Endothelial cell (in vitro differentiated cells): Measurements from ENCODE around the gene ATOSB. TPM values are rescaled to one million over a fixed set of nuclear protein-coding genes. Genes with fewer than 3 reads are reported as not detected.

Experiments used
- DNase-seq: peaks from one replicate; pipeline ENCODE4 v3.0.0; 2021; ENCODE audit warnings: low spot score
- H3K27ac Mint-ChIP-seq: one replicate; pipeline ENCODE4 v1.8.0; 2021; ENCODE audit warnings: mixed read lengths, inconsistent platforms; ENCODE audit not compliant: unreplicated experiment
- H3K27me3 Mint-ChIP-seq: one replicate; pipeline ENCODE4 v1.8.0; 2021; ENCODE audit warnings: mild to moderate bottlenecking, moderate library complexity, mixed read lengths, inconsistent platforms; ENCODE audit not compliant: unreplicated experiment
- H3K36me3 Mint-ChIP-seq: one replicate; pipeline ENCODE4 v1.8.0; 2021; ENCODE audit warnings: mild to moderate bottlenecking, low read depth, mixed read lengths, inconsistent platforms; ENCODE audit not compliant: unreplicated experiment
- H3K4me1 Mint-ChIP-seq: one replicate; pipeline ENCODE4 v1.8.0; 2021; ENCODE audit warnings: mild to moderate bottlenecking, mixed read lengths, inconsistent platforms; ENCODE audit not compliant: unreplicated experiment
- H3K4me3 Mint-ChIP-seq: one replicate; pipeline ENCODE4 v1.8.0; 2021; ENCODE audit warnings: mild to moderate bottlenecking, mixed read lengths, inconsistent platforms; ENCODE audit not compliant: unreplicated experiment
- H3K9me3 Mint-ChIP-seq: one replicate; pipeline ENCODE4 v1.8.0; 2021; ENCODE audit warnings: mixed read lengths, inconsistent platforms; ENCODE audit not compliant: unreplicated experiment
- total RNA-seq: library from RNA; stranded (reverse); fragmentation: NEBNext Ultra II Directional; extraction: Animal tissue kit (Norgen Biotek cat#: 25700); gene quantifications from one replicate; pipeline ENCODE4 v1.2.1, GENCODE V29; 2021; ENCODE audit not compliant: unreplicated experiment
- TF ChIP-seq, protein P1 (sequence below): fragments of 200-600 bp; sonication (generic); IDR thresholded peaks from one replicate; pipeline ENCODE4 v1.5.0; 2021; ENCODE audit warnings: antibody characterized with exemption; ENCODE audit not compliant: unreplicated experiment

Gene ATOSB
- total RNA-seq, 1 donor from 2014 or later = 33.7 TPM

GRCh38 chr9:35112257-35113020 lies 3.2 kb downstream of the ATOSB start:
- Mint-ChIP-seq H3K27ac (peak overlapping the region; percentile 89), H3K27me3 (peaks cover 13% of the 10 kb centered on the region), H3K36me3 (peaks cover 19% of the 10 kb centered on the region), H3K4me1 (peaks cover 32% of the 10 kb centered on the region), H3K4me3 (peak overlapping the region; percentile 87), H3K9me3 (no peaks in the 10 kb centered on the region)
- no peak for DNase-seq
- TF ChIP-seq, protein P1, sequence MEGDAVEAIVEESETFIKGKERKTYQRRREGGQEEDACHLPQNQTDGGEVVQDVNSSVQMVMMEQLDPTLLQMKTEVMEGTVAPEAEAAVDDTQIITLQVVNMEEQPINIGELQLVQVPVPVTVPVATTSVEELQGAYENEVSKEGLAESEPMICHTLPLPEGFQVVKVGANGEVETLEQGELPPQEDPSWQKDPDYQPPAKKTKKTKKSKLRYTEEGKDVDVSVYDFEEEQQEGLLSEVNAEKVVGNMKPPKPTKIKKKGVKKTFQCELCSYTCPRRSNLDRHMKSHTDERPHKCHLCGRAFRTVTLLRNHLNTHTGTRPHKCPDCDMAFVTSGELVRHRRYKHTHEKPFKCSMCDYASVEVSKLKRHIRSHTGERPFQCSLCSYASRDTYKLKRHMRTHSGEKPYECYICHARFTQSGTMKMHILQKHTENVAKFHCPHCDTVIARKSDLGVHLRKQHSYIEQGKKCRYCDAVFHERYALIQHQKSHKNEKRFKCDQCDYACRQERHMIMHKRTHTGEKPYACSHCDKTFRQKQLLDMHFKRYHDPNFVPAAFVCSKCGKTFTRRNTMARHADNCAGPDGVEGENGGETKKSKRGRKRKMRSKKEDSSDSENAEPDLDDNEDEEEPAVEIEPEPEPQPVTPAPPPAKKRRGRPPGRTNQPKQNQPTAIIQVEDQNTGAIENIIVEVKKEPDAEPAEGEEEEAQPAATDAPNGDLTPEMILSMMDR = no peak

- Mint-ChIP-seq H3K4me3 (peak overlapping the region; percentile 87), H3K4me1 (peaks cover 27% of the 10 kb centered on the region), H3K36me3 (peaks cover 16% of the 10 kb centered on the region), H3K27ac (peak overlapping the region; percentile 89), H3K9me3 (no peaks in the 10 kb centered on the region), H3K27me3 (peaks cover 13% of the 10 kb centered on the region)
- peak; percentile 96 for DNase-seq
- TF ChIP-seq, protein P1 = no peak
These were observed 4.4 kb downstream of the ATOSB start for GRCh38 chr9:35111001-35111933.

- TF ChIP-seq, protein P1 = no peak
- peaks cover 11% of the 10 kb centered on the region for H3K27me3 Mint-ChIP-seq
- peaks cover 26% of the 10 kb centered on the region for H3K4me1 Mint-ChIP-seq
- peak overlapping the region; percentile 67 for H3K27ac Mint-ChIP-seq
- H3K4me3 Mint-ChIP-seq = peak overlapping the region; percentile 87
- no peak for DNase-seq
- peaks cover 24% of the 10 kb centered on the region for H3K36me3 Mint-ChIP-seq
- no peaks in the 10 kb centered on the region for H3K9me3 Mint-ChIP-seq
These were observed 5.3 kb downstream of the ATOSB start for GRCh38 chr9:35110327-35110761.

DNA sequence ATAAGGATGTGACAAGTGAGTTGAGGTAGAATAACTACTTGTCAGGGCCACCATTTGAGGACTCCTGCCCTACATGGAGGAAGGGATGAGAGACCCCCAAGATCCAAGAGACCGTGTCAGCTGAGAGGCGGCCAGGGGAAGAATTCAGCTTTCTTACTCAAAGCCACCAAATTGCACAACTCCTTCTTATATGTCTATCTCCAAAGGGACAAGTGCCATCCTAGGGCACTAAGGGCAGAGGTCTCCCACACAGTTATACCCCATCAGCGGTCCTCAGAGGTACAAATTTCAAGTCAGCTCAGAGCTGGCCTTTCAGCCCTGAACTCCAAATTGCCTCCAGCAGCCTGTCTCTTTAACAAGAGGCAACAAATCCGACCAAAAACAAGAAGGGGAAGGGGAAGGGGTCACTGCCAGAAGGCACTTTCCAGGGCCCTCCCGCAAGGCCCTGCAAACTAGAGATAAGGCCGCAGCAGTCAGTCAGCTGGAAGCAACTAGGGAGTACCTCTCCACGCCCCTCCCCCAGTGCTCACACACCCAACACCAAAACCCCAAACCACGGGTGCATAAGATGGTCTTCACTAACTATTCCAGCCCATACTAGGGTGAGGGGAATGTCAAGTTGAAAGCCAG lies 6.6 kb downstream of the ATOSB start:
- no peaks in the 10 kb centered on the region for H3K9me3 Mint-ChIP-seq
- peaks cover 24% of the 10 kb centered on the region for H3K4me1 Mint-ChIP-seq
- H3K27ac Mint-ChIP-seq = no peak overlapping the region
- H3K27me3 Mint-ChIP-seq = peaks cover 15% of the 10 kb centered on the region
- H3K4me3 Mint-ChIP-seq = peak overlapping the region; percentile 74
- TF ChIP-seq, protein P1 = no peak
- DNase-seq = no peak
- H3K36me3 Mint-ChIP-seq = peaks cover 31% of the 10 kb centered on the region
